Large intestine (tissue), 3 donors: ENCODE measurements around the gene DIP2C. TPM values are rescaled to one million over a fixed set of nuclear protein-coding genes. Genes with fewer than 3 reads are reported as not detected.
"Not testable (repeated sequence)": the region's sequence is repeated elsewhere in the genome, so short reads cannot be mapped to it uniquely, and the experiment has no call there.

Source experiments
- DNase-seq, 2 donors: peaks; one replicate each; pipeline versions ENCODE4 v3.0.0 to v3.0.0-alpha.2; 2013
- H3K27ac ChIP-seq: one replicate; pipeline ENCODE4 v1.5.1; 2013; ENCODE audit warnings: low read length
- H3K27me3 ChIP-seq: 2 replicates; pipeline ENCODE4 v1.6.1; 2013; ENCODE audit warnings: low read length; ENCODE audit not compliant: control insufficient read depth, insufficient read depth
- H3K36me3 ChIP-seq: 2 replicates; pipeline ENCODE4 v1.6.1; 2013; ENCODE audit warnings: low read length; ENCODE audit not compliant: control insufficient read depth, insufficient read depth
- H3K4me1 ChIP-seq: one replicate; pipeline ENCODE4 v1.6.1; 2013; ENCODE audit warnings: low read length; ENCODE audit not compliant: control insufficient read depth, insufficient read depth
- H3K4me3 ChIP-seq: one replicate; pipeline ENCODE4 v1.5.1; 2013; ENCODE audit warnings: low read length
- H3K9me3 ChIP-seq: one replicate; pipeline ENCODE4 v1.6.1; 2013; ENCODE audit warnings: mild to moderate bottlenecking, low read depth, low read length, moderate library complexity; ENCODE audit not compliant: control insufficient read depth
- WGBS: methylation state at CpG from one replicate; pipeline ENCODE4 v1.1.5; 2013; ENCODE audit warnings: low lambda C conversion rate; ENCODE audit not compliant: insufficient coverage; 5-methylcytosine and 5-hydroxymethylcytosine counted together
- polyA plus RNA-seq: library from polyadenylated mRNA; unstranded; fragments of 120-200 nt; gene quantifications from one replicate; pipeline ENCODE4 v1.2.1, GENCODE V29; 2013

Gene DIP2C
- polyA plus RNA-seq, 1 donor: 16.5 TPM

- no peak overlapping the region for H3K27ac ChIP-seq
- no peak overlapping the region for H3K4me3 ChIP-seq
- no peak for DNase-seq
- WGBS: no CpG with 5 or more reads among the region's 25 CpGs
- H3K27me3 ChIP-seq: no peaks in the 10 kb centered on the region
- peaks cover 4% of the 10 kb centered on the region for H3K36me3 ChIP-seq
- no peaks in the 10 kb centered on the region for H3K4me1 ChIP-seq
- peaks cover 20% of the 10 kb centered on the region for H3K9me3 ChIP-seq
Observed at GRCh38 chr10:635088-635861, 54.2 kb downstream of the DIP2C start.

GRCh38 chr10:634256-634655, 55.2 kb downstream of the DIP2C start:
- peaks cover 12% of the 10 kb centered on the region for H3K36me3 ChIP-seq
- no peaks in the 10 kb centered on the region for H3K27me3 ChIP-seq
- WGBS: no CpG with 5 or more reads among the region's 7 CpGs
- H3K4me1 ChIP-seq: no peaks in the 10 kb centered on the region
- no peak for DNase-seq
- no peak overlapping the region for H3K27ac ChIP-seq
- H3K4me3 ChIP-seq: no peak overlapping the region
- H3K9me3 ChIP-seq: peaks cover 16% of the 10 kb centered on the region

- Histone ChIP-seq H3K27me3 (no peaks in the 10 kb centered on the region), H3K4me3 (no peak overlapping the region), H3K9me3 (peaks cover 12% of the 10 kb centered on the region), H3K4me1 (no peaks in the 10 kb centered on the region), H3K36me3 (peaks cover 12% of the 10 kb centered on the region), H3K27ac (no peak overlapping the region)
- WGBS: no CpG with 5 or more reads among the region's 39 CpGs
- DNase-seq: no peak
Observed at GRCh38 chr10:633279-634245, 55.9 kb downstream of the DIP2C start.

GRCh38 chr10:632807-633177, 56.7 kb downstream of the DIP2C start:
- not testable (repeated sequence) for H3K4me1 ChIP-seq, DNase-seq, H3K27me3 ChIP-seq, H3K4me3 ChIP-seq, H3K27ac ChIP-seq
- Histone ChIP-seq H3K36me3 (peaks cover 12% of the 10 kb centered on the region), H3K9me3 (peaks cover 15% of the 10 kb centered on the region)
- no CpG with 5 or more reads among the region's 21 CpGs for WGBS

GRCh38 chr10:632155-632806, 57.2 kb downstream of the DIP2C start:
- H3K27ac ChIP-seq, H3K4me1 ChIP-seq: not testable (repeated sequence)
- no CpG with 5 or more reads among the region's 51 CpGs for WGBS

GRCh38 chr10:631266-631665, 58.2 kb downstream of the DIP2C start:
- WGBS: 90% methylated on average over 2 of the region's 11 CpGs
- Histone ChIP-seq H3K36me3 (peaks cover 15% of the 10 kb centered on the region), H3K4me1 (no peaks in the 10 kb centered on the region), H3K9me3 (peaks cover 15% of the 10 kb centered on the region), H3K27me3 (no peaks in the 10 kb centered on the region), H3K27ac (no peak overlapping the region), H3K4me3 (no peak overlapping the region)
- no peak for DNase-seq

More at GRCh38 chr10:632155-632806, 57.2 kb downstream of the DIP2C start:
- H3K9me3 ChIP-seq: peaks cover 15% of the 10 kb centered on the region
- H3K36me3 ChIP-seq: peaks cover 15% of the 10 kb centered on the region
- not testable (repeated sequence) for DNase-seq, H3K4me3 ChIP-seq, H3K27me3 ChIP-seq

GRCh38 chr10:630581-631073, 58.8 kb downstream of the DIP2C start:
- H3K4me1 ChIP-seq: no peaks in the 10 kb centered on the region
- H3K27ac ChIP-seq: no peak overlapping the region
- DNase-seq: no peak
- H3K36me3 ChIP-seq: peaks cover 15% of the 10 kb centered on the region
- peaks cover 15% of the 10 kb centered on the region for H3K9me3 ChIP-seq
- no peak overlapping the region for H3K4me3 ChIP-seq
- no CpG with 5 or more reads among the region's 23 CpGs for WGBS
- H3K27me3 ChIP-seq: no peaks in the 10 kb centered on the region

GRCh38 chr10:629186-629998, 60.1 kb downstream of the DIP2C start:
- peaks cover 15% of the 10 kb centered on the region for H3K9me3 ChIP-seq
- no peaks in the 10 kb centered on the region for H3K27me3 ChIP-seq
- H3K27ac ChIP-seq: no peak overlapping the region
- peaks cover 8% of the 10 kb centered on the region for H3K4me1 ChIP-seq
- DNase-seq: no peak
- WGBS: no CpG with 5 or more reads among the region's 25 CpGs
- H3K36me3 ChIP-seq: peaks cover 15% of the 10 kb centered on the region
- no peak overlapping the region for H3K4me3 ChIP-seq

- H3K27ac ChIP-seq: no peak overlapping the region
- no CpG with 5 or more reads among the region's 19 CpGs for WGBS
- no peak for DNase-seq
- H3K9me3 ChIP-seq: peaks cover 15% of the 10 kb centered on the region
- peaks cover 14% of the 10 kb centered on the region for H3K4me1 ChIP-seq
- H3K27me3 ChIP-seq: no peaks in the 10 kb centered on the region
- H3K36me3 ChIP-seq: peaks cover 15% of the 10 kb centered on the region
- H3K4me3 ChIP-seq: no peak overlapping the region
Observed at GRCh38 chr10:628386-629045, 61.0 kb downstream of the DIP2C start.
